ENCODE data around the gene FPR3. TPM values are rescaled to one million over a fixed set of nuclear protein-coding genes. Genes with fewer than 3 reads are reported as not detected.

The FPR3 gene
- total and polyA plus RNA-seq, 9 of the 15 experiments (the other 6 are each of a cell fraction or from before 2014, with no cell fraction given) = 0.08 to 0.51 (median 0.22) TPM; not detected in 1

GRCh38 chr19:51784922-51785690 lies 9.9 kb upstream of the FPR3 start (continued):
- TF ChIP-seq STAT6 (CRISPR knock-in tag; IDR thresholded peaks at IDR 0.05) (no peak), NEUROD1 (IDR thresholded peaks at IDR 0.05; ENCODE audit: borderline replicate concordance, low read depth, low read length, partially characterized antibody) (no peak), MBD1 (CRISPR knock-in tag; IDR thresholded peaks at IDR 0.05) (no peak), NFE2 (IDR thresholded peaks at IDR 0.05; ENCODE audit: low read depth) (0 out of 2 replicates have a peak, but pooled peaks have one; percentile 19), ZBTB33 (CRISPR knock-in tag; IDR thresholded peaks at IDR 0.05) (no peak), ERF (CRISPR knock-in tag; IDR thresholded peaks at IDR 0.05) (no peak), ZFPM2 (CRISPR knock-in tag; IDR thresholded peaks at IDR 0.05) (no peak), ZNF318 (IDR thresholded peaks at IDR 0.05; ENCODE audit: borderline replicate concordance in 1 of 2, low read depth in 1 of 2) (peak in 1 of 2 experiments; percentile 90; a peak in 2 of 4 replicates), TFAM (CRISPR knock-in tag; conservative IDR thresholded peaks at IDR 0.05) (no peak), SAP30 (IDR thresholded peaks at IDR 0.05; ENCODE audit: borderline replicate concordance, insufficient read depth, low read depth, low read length, poor library complexity, severe bottlenecking) (no peak)
